ENCODE data around the gene SH3BGRL. TPM values are rescaled to one million over a fixed set of nuclear protein-coding genes. Genes with fewer than 3 reads are reported as not detected.

SH3BGRL gene
- total RNA-seq, 1 experiment from 2014 or later = 54.4 TPM

Other genes starting within 250 kb of the SH3BGRL start
- gene HMGN5, start 189 bp upstream of the SH3BGRL start, total RNA-seq (2021) = 17.9 and 19.8 TPM in 2 replicates

Measured in A673 (cell line).